HEK293 (cell line): ENCODE results near the gene MLLT6.

ENCODE experiments used
- CTCF ChIA-PET: fragments of 350-600 bp; formaldehyde crosslinking; extraction: SDS; loops from one replicate; lab custom pipeline; 2021; ENCODE audit warnings: antibody characterized with exemption; lab: Yijun Ruan, JAX
- POLR2A ChIA-PET: fragments of 300-600 bp; formaldehyde crosslinking; extraction: SDS; loops from one replicate; lab custom pipeline; 2020; ENCODE audit warnings: antibody characterized with exemption, inconsistent platforms; lab: Yijun Ruan, JAX
- H3K27ac ChIP-seq: fragments of 200-500 bp; sonication (Bioruptor generic); 2 replicates; pipeline ENCODE4 v1.5.1; 2014; ENCODE audit warnings: low read depth, low read length, control low read depth, inconsistent platforms; ENCODE audit errors: extremely low read depth
- H3K36me3 ChIP-seq, 2 experiments: fragments of 200-500 bp in 1 of 2; sonication (Bioruptor generic) in 1 of 2; 1 replicate in 1 of 2; 2 replicates in 1 of 2; pipeline ENCODE4 v1.5.1; 2014 to 2017; ENCODE audit warnings: inconsistent platforms in 2 of 2, low read length in 2 of 2; ENCODE audit not compliant: control insufficient read depth in 2 of 2, insufficient read depth in 1 of 2
- H3K4me1 ChIP-seq: fragments of 200-500 bp; sonication (Bioruptor generic); 2 replicates; pipeline ENCODE4 v1.5.1; 2014; ENCODE audit warnings: mild to moderate bottlenecking, low read length, inconsistent platforms; ENCODE audit not compliant: control insufficient read depth, insufficient read depth
- H3K4me3 ChIP-seq: 2 replicates; pipeline ENCODE4 v1.5.1; 2011; ENCODE audit warnings: low read depth, mild to moderate bottlenecking, control low read depth, low read length, moderate library complexity
- H3K9me3 ChIP-seq: fragments of 200-500 bp; sonication (Bioruptor generic); 2 replicates; pipeline ENCODE4 v1.5.1; 2014; ENCODE audit warnings: low read depth, low read length, inconsistent platforms; ENCODE audit not compliant: control insufficient read depth, insufficient read depth
- GLIS1 ChIP-seq: fragments of 450-650 bp; formaldehyde crosslinking; IDR thresholded peaks from 2 replicates; pipeline ENCODE4 v1.5.1; 2016; ENCODE audit warnings: missing biosample characterization, missing genetic modification characterization
- GLIS2 ChIP-seq: fragments of 450-650 bp; formaldehyde crosslinking; IDR thresholded peaks from 2 replicates; pipeline ENCODE4 v1.5.1; 2016; ENCODE audit warnings: missing biosample characterization, missing genetic modification characterization
- PBX3 ChIP-seq: sonication (generic); formaldehyde crosslinking; IDR thresholded peaks from 2 replicates; pipeline ENCODE4 v1.8.1; 2022; ENCODE audit warnings: mild to moderate bottlenecking, moderate library complexity, missing genetic modification reagents
- SCRT2 ChIP-seq: fragments of 450-650 bp; formaldehyde crosslinking; IDR thresholded peaks from 2 replicates; pipeline ENCODE4 v1.5.1; 2016; ENCODE audit warnings: missing biosample characterization, missing genetic modification characterization
- SP2 ChIP-seq: fragments of 450-650 bp; formaldehyde crosslinking; IDR thresholded peaks from 2 replicates; pipeline ENCODE4 v1.5.1; 2016; ENCODE audit warnings: missing biosample characterization, missing genetic modification characterization
- ZIC2 ChIP-seq: fragments of 450-650 bp; formaldehyde crosslinking; IDR thresholded peaks from 2 replicates; pipeline ENCODE4 v1.5.1; 2016; ENCODE audit warnings: missing biosample characterization, missing genetic modification characterization
- ZNF157 ChIP-seq: fragments of 450-650 bp; formaldehyde crosslinking; IDR thresholded peaks from 2 replicates; pipeline ENCODE4 v1.5.1; 2016; ENCODE audit warnings: missing biosample characterization, missing genetic modification characterization
- ZNF449 ChIP-seq: fragments of 450-650 bp; formaldehyde crosslinking; IDR thresholded peaks from 2 replicates; pipeline ENCODE4 v1.5.1; 2017; ENCODE audit warnings: missing biosample characterization, mild to moderate bottlenecking, missing genetic modification characterization, moderate library complexity
- ZNF518A ChIP-seq: fragments of 450-650 bp; formaldehyde crosslinking; conservative IDR thresholded peaks from 2 replicates; pipeline ENCODE4 v1.5.1; 2016; ENCODE audit warnings: low read depth, missing biosample characterization, missing genetic modification characterization

Gene MLLT6

GRCh38 chr17:38706505-38707216, 1.6 kb downstream of the MLLT6 start:
- Histone ChIP-seq H3K4me1 (peaks cover 10% of the 10 kb centered on the region), H3K9me3 (no peaks in the 10 kb centered on the region), H3K27ac (peak overlapping the region; percentile 71; the same call in 1 of the 2 replicates), H3K4me3 (peak overlapping the region; percentile 60), H3K36me3 (peaks cover 7 to 42% of the 10 kb centered on the region in 2 experiments; a peak in 2 of 3 replicates)
- POLR2A ChIA-PET, result interaction anchor here (0.5 to 3.6 kb wide), 8 partner anchors 9 to 1026 kb away, joined by 3 to 18 read pairs (median 6); partner anchors contain the start of genes CISD3 and EPOP
- TF ChIP-seq SP2 (tag by site-specific recombination), result peak; percentile 54; the same call in 1 of the 2 replicates
- peak; percentile 30; the same call in 1 of the 2 replicates for TF ChIP-seq ZNF449 (tag by site-specific recombination)
- TF ChIP-seq GLIS1, result no peak
- CTCF ChIA-PET, result interaction anchor here (0.5 to 1.8 kb wide), 3 partner anchors 22 to 93 kb away, joined by 3 to 7 read pairs (median 4); no protein-coding TSS in a partner anchor

- Histone ChIP-seq H3K4me3 (no peak overlapping the region), H3K4me1 (peaks cover 10% of the 10 kb centered on the region), H3K27ac (no peak overlapping the region), H3K36me3 (peaks cover 7 to 53% of the 10 kb centered on the region in 2 experiments; a peak in 2 of 3 replicates), H3K9me3 (no peaks in the 10 kb centered on the region)
- POLR2A ChIA-PET, result interaction anchor here (0.7 to 3.6 kb wide), 3 partner anchors 23 to 27 kb away, joined by 3 to 18 read pairs (median 3); partner anchors contain the start of gene CISD3
- CTCF ChIA-PET, result interaction anchor here (0.7 to 0.8 kb wide), 2 partner anchors 27 to 78 kb away, joined by 3 read pairs; no protein-coding TSS in a partner anchor
- TF ChIP-seq GLIS2 (0 out of 2 replicates have a peak, but pooled peaks have one; percentile 20), ZIC2 (tag by site-specific recombination) (peak; percentile 37; the same call in 1 of the 2 replicates), PBX3 (no peak)
Observed at GRCh38 chr17:38707678-38708351, 2.7 kb downstream of the MLLT6 start.

GRCh38 chr17:38709104-38709820, 4.2 kb downstream of the MLLT6 start:
- Histone ChIP-seq H3K4me1 (peaks cover 5% of the 10 kb centered on the region), H3K36me3 (peaks cover 7 to 68% of the 10 kb centered on the region in 2 experiments; a peak in 2 of 3 replicates), H3K9me3 (no peaks in the 10 kb centered on the region), H3K4me3 (no peak overlapping the region), H3K27ac (no peak overlapping the region)
- ChIA-PET POLR2A (interaction anchor here (0.5 to 1.0 kb wide), 2 partner anchors 10 to 127 kb away, joined by 5 to 10 read pairs; no protein-coding TSS in a partner anchor), CTCF (interaction anchor here (0.7 to 1.6 kb wide), 2 partner anchors 41 to 1304 kb away, joined by 3 to 6 read pairs; no protein-coding TSS in a partner anchor)
- TF ChIP-seq ZNF157 (tag by site-specific recombination), result no peak
- TF ChIP-seq SCRT2 (tag by site-specific recombination), result 0 out of 2 replicates have a peak, but pooled peaks have one; percentile 28
- TF ChIP-seq ZNF518A (tag by site-specific recombination), result no peak
- TF ChIP-seq GLIS1, result no peak
